GM21717 (cell line): ENCODE data around the gene KCTD5.
A peak's percentile ranks its signal among the peaks of the same experiment; 100 is the strongest.
"Not testable (repeated sequence)": the region's sequence is repeated elsewhere in the genome, so short reads cannot be mapped to it uniquely, and the experiment has no call there.

Experiments used
- ATAC-seq: cut with Tn5 transposase; IDR thresholded peaks from one replicate; pipeline ENCODE4 v1.9.1; 2021; ENCODE audit warnings: mild to moderate bottlenecking, moderate library complexity; ENCODE audit not compliant: unreplicated experiment

The KCTD5 gene

DNA sequence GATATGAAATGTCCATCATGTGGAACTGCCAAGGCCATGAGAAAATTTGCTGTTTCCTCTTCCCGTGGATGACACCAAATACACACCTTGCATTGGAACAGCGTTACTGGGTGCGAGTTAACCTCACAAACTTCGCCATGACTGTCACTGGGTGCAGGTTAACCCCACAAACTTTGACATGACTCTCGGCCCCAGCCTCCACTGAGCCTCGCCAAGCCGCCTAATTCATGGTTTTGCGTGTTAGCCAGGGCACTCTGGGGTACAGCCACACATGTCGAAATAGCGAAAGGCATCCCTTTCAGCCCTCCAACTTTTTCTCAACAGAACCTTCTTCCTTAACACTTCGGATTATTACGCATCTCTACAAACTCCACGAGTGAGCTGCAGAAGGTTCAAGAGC is 10.6 kb upstream of the KCTD5 start:
- ATAC-seq, result no peak

DNA sequence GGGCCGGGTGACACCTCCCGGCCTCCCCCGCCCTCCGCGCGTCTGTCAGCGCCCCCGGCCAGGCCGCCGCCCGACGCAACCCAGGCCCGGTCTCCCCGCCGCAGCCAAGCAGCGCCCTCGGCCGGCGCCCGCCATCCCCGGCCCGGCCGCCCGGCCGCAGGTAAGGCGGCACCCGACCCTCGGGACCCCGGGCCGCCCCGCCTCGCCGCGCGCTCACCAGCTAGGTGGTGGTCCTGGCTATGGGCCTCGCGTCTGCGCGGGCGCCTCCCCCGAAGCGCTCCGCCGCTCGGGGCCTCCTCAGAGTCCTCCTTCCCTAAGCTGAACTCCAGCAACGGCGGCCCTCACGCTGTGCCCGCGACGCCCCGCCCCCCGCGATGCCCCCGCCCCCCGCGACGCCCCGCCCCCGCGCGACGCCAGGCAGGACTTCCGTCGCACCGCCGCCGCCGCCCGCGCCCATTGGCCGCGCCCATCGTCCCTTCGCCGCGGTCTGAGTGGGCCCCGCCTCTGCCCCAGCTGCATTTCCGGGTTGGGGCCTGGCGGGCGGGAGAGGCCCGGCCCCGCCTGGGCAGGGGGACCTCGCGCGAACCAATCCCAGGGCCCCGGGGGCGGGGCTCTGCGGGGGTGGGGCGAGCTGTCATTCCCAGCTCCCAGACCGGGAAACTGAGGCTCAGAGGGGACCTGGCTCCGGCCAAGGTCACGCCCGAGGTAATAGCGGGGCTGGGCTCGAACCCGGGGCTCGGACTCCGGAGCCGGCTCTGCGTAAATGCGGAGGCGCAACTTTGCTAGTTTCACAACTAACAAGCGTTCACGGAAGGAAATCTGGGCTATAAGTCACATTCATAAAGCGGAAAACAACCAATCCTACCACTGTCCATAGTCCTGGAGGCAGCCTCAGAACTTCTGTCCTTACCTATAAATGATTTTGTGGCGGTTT is 9.0 kb upstream of the KCTD5 start:
- ATAC-seq, result peak; percentile 79

DNA sequence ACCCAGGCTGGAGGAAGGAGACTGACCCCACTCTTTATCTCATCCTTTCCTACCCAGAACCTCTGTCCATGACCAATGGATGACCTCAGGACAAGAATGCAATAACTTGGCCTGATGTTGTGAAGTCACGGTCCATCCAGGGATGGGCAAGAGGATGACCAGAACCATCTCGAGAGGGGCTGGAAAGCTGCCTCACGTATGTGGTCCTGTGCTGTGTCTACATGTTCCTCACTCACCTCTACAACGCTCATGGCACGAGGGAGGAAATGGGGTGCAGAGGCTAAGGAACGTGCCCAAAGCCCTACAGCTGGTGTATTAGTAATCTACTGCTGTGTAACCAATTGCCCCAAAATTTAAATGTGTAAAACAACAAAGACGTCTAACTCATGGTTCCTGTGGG is 7.3 kb upstream of the KCTD5 start:
- ATAC-seq, result no peak

DNA sequence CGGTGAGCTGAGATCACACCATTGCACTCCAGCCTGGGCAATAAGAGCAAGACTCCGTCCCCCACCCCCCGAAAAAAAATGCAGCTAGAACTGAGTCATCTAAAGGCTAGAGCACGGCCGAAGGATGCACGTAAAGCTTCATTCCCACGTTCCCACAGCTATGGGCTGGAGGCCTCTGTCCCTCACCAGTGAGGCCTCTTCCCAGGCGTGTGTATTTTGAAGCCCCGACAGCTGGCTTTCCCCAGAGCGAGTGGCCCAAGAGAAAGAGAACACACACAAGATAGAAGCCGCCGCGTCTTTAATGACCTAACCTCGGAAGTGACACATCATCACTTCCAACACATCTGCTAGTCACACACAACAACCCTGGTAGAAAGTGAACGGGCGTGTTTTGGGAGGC is 6.6 kb upstream of the KCTD5 start:
- no peak for ATAC-seq

GRCh38 chr16:2676937-2677336 is 5.4 kb upstream of the KCTD5 start:
- not testable (repeated sequence) for ATAC-seq

DNA sequence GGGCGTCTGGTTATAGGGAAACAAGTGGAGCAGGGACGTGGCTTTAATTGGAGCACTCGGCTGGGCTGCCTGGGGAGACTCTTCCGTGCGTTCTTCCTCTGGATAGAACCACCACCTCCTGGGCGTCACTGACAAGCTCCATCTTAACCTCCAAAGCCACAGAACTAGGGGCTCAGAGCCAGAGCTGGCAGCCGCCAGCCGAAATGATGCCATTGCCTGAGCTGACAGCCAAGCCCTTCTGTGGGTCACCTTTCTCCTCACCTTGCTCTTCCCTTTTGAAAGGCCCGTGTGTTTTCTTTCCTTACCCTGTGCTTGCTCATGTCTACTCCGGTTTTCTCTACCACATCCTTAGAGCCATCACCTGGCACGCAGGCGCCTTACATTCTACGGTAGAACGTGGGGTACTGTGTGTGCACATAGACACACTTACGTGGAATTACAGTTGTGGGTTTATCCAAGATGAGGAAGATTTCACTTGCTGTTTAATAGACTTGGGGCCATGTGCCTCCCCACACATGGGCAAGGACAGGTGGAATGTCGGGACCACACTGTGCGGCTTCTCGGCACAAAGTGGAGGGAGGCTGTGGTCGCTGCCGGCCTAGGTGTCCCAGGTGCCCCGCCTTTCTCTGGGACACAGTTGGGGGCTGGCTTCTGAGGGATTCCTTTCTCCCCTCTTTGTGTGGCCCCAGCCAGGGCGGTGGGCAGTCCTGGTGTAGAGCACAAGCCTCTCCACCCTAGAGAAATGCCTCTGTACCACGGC is 3.9 kb upstream of the KCTD5 start:
- not testable (repeated sequence) for ATAC-seq

DNA sequence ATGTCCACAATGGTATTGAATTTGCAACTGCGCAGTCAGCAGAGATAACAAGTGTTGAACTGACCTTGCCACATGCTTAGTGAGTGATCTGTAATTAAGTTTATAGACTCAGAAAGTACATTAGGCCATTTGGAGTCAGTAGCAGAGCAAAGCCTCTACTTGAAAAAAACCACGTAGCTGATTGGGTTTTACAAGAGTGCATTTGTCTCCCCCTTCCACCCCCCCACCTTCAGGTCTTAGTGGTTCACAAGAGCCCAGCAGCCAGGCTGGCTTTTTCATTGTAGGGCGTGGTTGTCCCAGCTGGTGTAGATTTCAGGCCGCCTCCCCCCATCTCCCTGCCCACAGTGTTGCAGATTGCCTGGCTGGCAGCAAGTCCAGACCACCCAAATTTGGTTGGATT is 2.4 kb upstream of the KCTD5 start:
- not testable (repeated sequence) for ATAC-seq

DNA sequence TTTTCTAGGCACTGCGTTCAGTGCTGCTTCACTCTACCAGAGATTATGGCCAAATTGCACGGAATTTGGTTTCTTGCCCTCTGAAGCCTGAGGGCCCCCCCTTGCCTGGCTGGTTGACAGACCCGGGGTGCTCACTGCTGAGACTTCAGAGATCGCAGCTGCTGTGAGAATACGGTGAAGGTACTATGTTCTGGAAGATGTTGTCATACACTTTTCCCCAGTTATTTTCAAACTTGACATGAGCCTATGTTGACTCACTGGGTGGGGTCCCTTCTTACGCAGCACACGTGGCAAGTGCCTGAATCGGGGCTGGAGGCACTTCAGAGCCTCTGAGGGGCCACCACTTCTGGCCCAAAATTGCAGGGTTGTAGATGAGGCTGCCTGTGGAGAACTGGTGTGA is 2.0 kb upstream of the KCTD5 start:
- ATAC-seq, result not testable (repeated sequence)

- not testable (repeated sequence) for ATAC-seq
These were observed 718 bp downstream of the KCTD5 start for GRCh38 chr16:2683041-2683440.

DNA sequence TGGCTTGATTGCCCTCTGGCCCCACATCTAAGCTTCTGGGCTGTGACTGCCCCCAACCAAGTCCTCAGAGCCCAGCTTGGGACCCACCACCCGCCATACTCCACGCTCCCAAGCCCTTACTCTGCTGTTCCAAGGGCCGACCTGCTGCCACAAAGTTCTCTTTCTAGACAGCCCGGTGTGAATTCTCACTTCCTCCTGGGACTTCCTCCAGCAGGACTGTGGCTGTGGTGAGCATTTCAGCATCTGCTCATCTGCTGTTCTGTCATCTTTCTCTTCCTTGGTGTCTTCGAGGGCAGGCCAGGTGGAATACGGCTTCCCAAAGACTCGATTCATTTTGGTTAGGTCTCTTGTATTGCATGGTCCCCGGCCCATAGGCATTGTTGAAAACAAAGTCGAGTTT is 3.8 kb downstream of the KCTD5 start:
- ATAC-seq, result peak; percentile 36

GRCh38 chr16:2686912-2687507 is 4.7 kb downstream of the KCTD5 start:
- ATAC-seq, result no peak

GRCh38 chr16:2687531-2688308 is 5.4 kb downstream of the KCTD5 start:
- ATAC-seq, result no peak

DNA sequence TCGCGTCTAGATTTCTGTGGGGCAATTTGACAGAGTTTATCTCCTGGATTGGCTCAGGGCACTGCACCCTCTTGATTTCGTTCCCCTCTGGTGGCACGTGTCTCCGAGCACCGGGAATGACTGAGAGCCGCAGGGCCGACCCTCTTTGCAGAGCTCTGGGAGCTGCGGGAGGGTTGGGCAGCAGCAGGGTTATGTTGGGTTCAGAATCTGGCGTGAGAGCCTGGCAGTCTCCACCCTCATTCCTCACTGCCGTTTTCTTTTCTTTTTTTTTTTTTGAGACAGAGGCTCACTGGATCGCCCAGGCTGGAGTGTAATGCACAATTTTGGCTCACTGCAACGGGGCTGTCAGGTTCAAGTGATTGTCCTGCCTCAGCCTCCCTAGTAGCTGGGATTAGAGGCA is 7.1 kb downstream of the KCTD5 start:
- ATAC-seq, result not testable (repeated sequence)

- no peak for ATAC-seq
These were observed 7.9 kb downstream of the KCTD5 start for GRCh38 chr16:2689968-2690801.

GRCh38 chr16:2690852-2691251 is 8.5 kb downstream of the KCTD5 start:
- no peak for ATAC-seq

DNA sequence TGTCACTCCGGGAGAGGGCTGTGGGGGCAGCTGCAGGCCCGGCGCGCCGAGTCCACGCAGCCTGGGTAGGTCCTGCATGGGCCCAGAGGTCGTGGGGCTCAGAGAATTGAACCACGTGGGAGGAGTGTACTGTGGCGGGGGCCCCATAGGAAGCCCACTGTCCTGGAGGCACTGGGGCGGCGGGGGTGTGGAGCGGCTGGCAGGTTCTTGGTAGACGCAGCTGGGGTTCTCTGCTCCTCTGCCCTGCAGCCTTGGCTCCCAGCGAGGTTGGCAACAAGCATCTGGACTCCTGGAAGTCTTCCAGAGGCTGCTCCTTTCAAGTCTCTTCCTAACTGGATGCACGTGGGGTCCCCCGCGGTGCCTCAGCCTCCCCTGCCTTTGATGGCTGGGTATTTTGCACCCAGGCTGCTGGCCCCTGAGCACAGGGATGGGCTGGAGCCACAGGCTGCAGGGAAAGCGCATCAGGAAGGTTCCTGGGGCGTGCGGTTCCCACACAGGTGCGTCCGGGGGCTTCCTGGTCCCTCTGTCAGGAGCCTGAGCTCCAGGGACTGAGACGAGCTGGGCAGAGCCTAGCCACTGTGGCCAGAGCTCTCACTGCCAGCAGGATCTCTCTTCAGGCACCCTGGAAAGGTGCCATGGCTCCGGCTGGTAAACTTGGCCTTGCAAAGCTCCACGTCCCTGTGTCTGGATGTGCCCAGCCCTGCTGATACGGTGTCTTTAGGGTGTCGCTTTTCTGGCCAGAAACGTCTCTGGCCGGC is 9.3 kb downstream of the KCTD5 start:
- no peak for ATAC-seq

DNA sequence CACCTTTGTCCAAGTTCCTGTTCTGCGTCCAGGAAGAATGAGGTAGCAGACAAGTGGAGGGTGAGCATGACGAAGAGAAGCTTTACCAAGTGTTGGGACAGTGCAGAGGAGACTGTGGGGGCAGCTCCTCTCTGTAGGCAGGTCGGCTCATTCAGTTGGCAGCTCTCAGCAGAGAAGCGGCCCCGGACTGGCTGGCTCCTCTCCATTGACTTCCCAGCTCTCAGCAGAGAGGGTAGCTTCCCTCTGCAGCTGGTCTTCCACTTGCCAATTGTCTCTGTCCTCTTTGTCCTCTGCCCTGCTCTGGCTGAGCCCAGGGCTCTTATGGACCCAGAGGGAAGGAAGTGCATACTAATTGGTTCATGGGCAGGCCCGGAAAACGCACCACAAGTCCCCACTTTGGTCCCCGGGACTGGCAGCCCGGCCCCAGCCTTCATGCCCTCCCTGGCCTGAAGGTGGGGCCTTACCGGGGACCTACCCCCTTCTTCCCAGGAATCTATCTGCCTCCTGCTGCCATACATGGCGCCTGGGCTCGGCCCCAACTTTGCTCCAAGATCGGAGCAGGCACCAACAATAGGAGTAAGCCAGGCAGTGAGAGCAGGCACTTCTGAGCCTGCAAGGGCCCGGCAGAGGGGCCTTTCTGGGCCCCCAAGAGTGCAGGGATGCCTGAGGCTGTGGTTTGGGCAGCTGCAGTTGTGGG is 10.1 kb downstream of the KCTD5 start:
- ATAC-seq, result no peak

DNA sequence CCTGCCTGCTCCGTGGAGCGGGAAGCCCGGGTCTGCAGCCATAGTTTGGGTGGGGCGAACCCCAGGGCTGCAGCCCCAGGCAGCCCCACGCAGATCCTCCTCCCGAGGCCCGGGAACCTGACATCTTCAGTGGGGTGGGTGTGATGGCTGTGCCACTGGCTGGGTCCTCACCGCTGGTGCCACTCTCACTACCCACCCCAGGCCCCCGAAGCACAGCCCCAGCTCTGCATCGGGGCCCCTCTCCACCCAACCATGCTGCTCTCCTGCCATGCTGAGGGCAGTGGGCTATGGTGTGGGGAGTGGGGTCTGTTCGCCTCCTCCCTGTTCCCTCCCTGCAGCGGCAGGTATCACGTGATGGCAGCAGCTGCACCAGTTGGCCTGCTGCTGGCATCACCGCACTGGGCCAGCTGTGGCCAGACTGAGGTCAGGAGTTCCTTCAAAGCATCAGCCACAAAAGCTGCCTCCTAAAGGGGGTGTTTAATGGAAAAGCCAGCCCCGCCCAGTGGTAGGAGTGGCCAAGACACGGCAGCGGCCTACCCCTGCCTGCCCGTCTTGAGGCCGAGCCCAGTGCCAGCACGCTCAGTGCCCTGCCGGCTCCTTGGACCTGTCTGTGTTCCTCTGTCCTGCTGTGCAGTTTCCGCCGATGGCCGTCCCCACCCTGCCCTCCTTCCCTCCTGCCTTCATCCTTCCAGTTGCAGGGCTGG is 10.8 kb downstream of the KCTD5 start:
- ATAC-seq, result no peak
